NCI-H146 treated with DMSO at 0.1 percent for 48 hours (cell line): ENCODE data around the gene PVRIG.
"Not testable (repeated sequence)": the region's sequence is repeated elsewhere in the genome, so short reads cannot be mapped to it uniquely, and the experiment has no call there.

Experiments used
- DNase-seq: peaks from one replicate; lab custom pipeline; 2025; ENCODE audit not compliant: unreplicated experiment; lab: John Stamatoyannopoulos, UW

PVRIG gene

GRCh38 chr7:100270046-100270918 is 50.5 kb downstream of the PVRIG start:
- not testable (repeated sequence) for DNase-seq
